Measurements from ENCODE around the gene AGBL1. TPM values are rescaled to one million over a fixed set of nuclear protein-coding genes. Genes with fewer than 3 reads are reported as not detected.

Gene AGBL1
- total RNA-seq, 3 donors from 2014 or later (not counting 1 experiment from before 2014, with no cell fraction given) = not detected

DNA sequence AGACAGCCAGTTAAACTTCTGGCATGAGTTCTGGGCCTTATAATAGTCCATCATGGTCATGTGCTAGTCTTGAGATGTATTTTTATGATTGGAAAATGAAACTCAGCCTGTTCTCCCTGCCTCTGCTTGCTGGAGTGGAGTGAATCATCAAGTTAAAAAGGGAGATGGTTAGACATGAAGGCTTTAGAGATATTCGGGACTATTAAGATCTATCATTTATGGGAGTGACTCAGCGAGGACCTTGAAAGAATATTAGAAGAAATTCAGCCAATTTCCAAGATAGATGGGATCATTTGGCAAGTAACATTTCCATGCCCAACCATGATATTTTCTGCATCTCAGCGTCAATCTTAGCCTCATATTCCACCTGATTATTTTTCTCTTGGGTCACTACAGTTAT, 79.8 kb downstream of the AGBL1 start:
- WGBS (ENCODE audit: insufficient coverage) = 81% methylated on average over 3 of the region's 3 CpGs
- peaks cover 2% of the 10 kb centered on the region for H3K27me3 ChIP-seq (ENCODE audit: control insufficient read depth, insufficient read depth, low read length)
- no peak overlapping the region for H3K27ac ChIP-seq (ENCODE audit: low read length)
- Mint-ChIP-seq H3K4me3 (no peak overlapping the region), H3K4me1 (no peaks in the 10 kb centered on the region), H3K27ac (no peak overlapping the region), H3K36me3 (no peaks in the 10 kb centered on the region), H3K27me3 (ENCODE audit: low read depth in 2 of 2) (peaks cover 0 to 2% of the 10 kb centered on the region in 2 donors), H3K9me3 (no peaks in the 10 kb centered on the region)
- intact Hi-C loops (cut with micrococcal nuclease) = no loop called here
- no peaks in the 10 kb centered on the region for H3K9me3 ChIP-seq (ENCODE audit: control insufficient read depth, insufficient read depth, low read length)
- H3K4me1 ChIP-seq (ENCODE audit: control insufficient read depth, insufficient read depth, low read length) = no peaks in the 10 kb centered on the region
- H3K4me3 ChIP-seq (ENCODE audit: low read length) = no peak overlapping the region
- TF ChIP-seq CTCF (IDR thresholded peaks at IDR 0.05) = no peak
- no peaks in the 10 kb centered on the region for H3K36me3 ChIP-seq (ENCODE audit: control insufficient read depth, insufficient read depth, low read length)
- ATAC-seq (no peak), DNase-seq (no peak)

DNA sequence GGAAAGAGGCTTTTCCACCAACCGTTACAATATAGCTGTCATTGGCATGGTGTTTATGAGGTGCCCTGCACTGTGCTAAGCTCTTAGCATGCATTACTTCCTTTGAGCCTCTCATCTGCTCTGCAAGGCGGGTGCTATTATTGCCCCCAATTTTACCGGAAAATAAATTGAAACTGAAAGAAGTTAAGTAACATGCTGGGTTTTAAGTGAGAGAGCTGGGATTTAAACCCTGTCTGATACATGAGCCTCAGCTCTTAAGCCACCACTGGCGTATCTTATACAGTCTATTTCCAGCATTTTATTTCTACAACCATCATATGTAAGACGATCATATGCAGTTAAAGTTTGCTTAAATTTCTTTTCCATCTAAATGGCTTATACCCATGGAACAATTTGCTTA, 81.6 kb downstream of the AGBL1 start:
- WGBS (ENCODE audit: insufficient coverage) = 85% methylated on average over 4 of the region's 5 CpGs
- no peaks in the 10 kb centered on the region for H3K9me3 Mint-ChIP-seq
- H3K4me3 Mint-ChIP-seq = no peak overlapping the region
- H3K36me3 Mint-ChIP-seq = no peaks in the 10 kb centered on the region
- intact Hi-C loops (cut with micrococcal nuclease) = no loop called here
- H3K4me1 ChIP-seq (ENCODE audit: control insufficient read depth, insufficient read depth, low read length) = no peaks in the 10 kb centered on the region
- H3K4me1 Mint-ChIP-seq = no peaks in the 10 kb centered on the region
- ATAC-seq (no peak), DNase-seq (no peak)
- TF ChIP-seq CTCF (IDR thresholded peaks at IDR 0.05) = no peak
- H3K27me3 Mint-ChIP-seq (ENCODE audit: low read depth in 2 of 2) = peaks cover 6% of the 10 kb centered on the region in 2 donors
- H3K27ac ChIP-seq (ENCODE audit: low read length) = no peak overlapping the region
- H3K4me3 ChIP-seq (ENCODE audit: low read length) = no peak overlapping the region
- H3K9me3 ChIP-seq (ENCODE audit: control insufficient read depth, insufficient read depth, low read length) = no peaks in the 10 kb centered on the region
- no peaks in the 10 kb centered on the region for H3K36me3 ChIP-seq (ENCODE audit: control insufficient read depth, insufficient read depth, low read length)
- H3K27ac Mint-ChIP-seq = no peak overlapping the region
- peaks cover 2% of the 10 kb centered on the region for H3K27me3 ChIP-seq (ENCODE audit: control insufficient read depth, insufficient read depth, low read length)

GRCh38 chr15:86162172-86162591, 82.5 kb downstream of the AGBL1 start:
- Histone ChIP-seq H3K27me3 (ENCODE audit: control insufficient read depth, insufficient read depth, low read length) (no peaks in the 10 kb centered on the region), H3K9me3 (ENCODE audit: control insufficient read depth, insufficient read depth, low read length) (no peaks in the 10 kb centered on the region), H3K4me1 (ENCODE audit: control insufficient read depth, insufficient read depth, low read length) (no peaks in the 10 kb centered on the region), H3K36me3 (ENCODE audit: control insufficient read depth, insufficient read depth, low read length) (no peaks in the 10 kb centered on the region), H3K27ac (ENCODE audit: low read length) (no peak overlapping the region), H3K4me3 (ENCODE audit: low read length) (no peak overlapping the region)
- no peak overlapping the region for H3K4me3 Mint-ChIP-seq
- H3K27ac Mint-ChIP-seq = no peak overlapping the region
- intact Hi-C loops (cut with micrococcal nuclease) = no loop called here
- no peak for TF ChIP-seq CTCF (IDR thresholded peaks at IDR 0.05)
- H3K27me3 Mint-ChIP-seq (ENCODE audit: low read depth in 2 of 2) = peaks cover 6% of the 10 kb centered on the region in 2 donors
- no peak for DNase-seq
- WGBS (ENCODE audit: insufficient coverage) = 73% methylated on average over 1 of the region's 2 CpGs
- no peak for ATAC-seq
- no peaks in the 10 kb centered on the region for H3K9me3 Mint-ChIP-seq
- no peaks in the 10 kb centered on the region for H3K4me1 Mint-ChIP-seq
- no peaks in the 10 kb centered on the region for H3K36me3 Mint-ChIP-seq

DNA sequence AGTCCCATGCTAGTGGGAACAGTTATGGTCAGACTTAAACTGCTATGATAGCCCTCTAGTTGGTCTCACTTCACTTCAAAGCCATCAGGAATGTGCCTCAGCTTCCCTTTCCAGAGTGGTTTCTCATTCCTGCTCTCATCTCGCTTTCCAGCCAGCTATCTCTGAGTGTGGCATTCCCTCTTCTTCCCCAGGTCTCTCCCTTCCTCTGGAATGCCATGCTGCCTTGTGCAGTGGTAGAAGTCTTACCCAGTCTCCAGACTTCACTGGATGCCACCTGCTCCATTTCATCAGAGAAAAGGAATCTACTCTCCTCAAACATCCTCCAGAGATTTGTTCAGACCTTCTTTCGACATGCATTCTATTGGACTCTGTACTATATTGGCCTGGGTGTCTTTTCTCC, 83.0 kb downstream of the AGBL1 start:
- H3K36me3 Mint-ChIP-seq = no peaks in the 10 kb centered on the region
- Histone ChIP-seq H3K9me3 (ENCODE audit: control insufficient read depth, insufficient read depth, low read length) (no peaks in the 10 kb centered on the region), H3K27me3 (ENCODE audit: control insufficient read depth, insufficient read depth, low read length) (no peaks in the 10 kb centered on the region), H3K4me3 (ENCODE audit: low read length) (no peak overlapping the region), H3K4me1 (ENCODE audit: control insufficient read depth, insufficient read depth, low read length) (no peaks in the 10 kb centered on the region), H3K36me3 (ENCODE audit: control insufficient read depth, insufficient read depth, low read length) (no peaks in the 10 kb centered on the region), H3K27ac (ENCODE audit: low read length) (no peak overlapping the region)
- no peak for TF ChIP-seq CTCF (IDR thresholded peaks at IDR 0.05)
- H3K27me3 Mint-ChIP-seq (ENCODE audit: low read depth in 2 of 2) = peaks cover 6 to 10% of the 10 kb centered on the region in 2 donors
- H3K27ac Mint-ChIP-seq = no peak overlapping the region
- no peaks in the 10 kb centered on the region for H3K9me3 Mint-ChIP-seq
- no peak for ATAC-seq
- no peak for DNase-seq
- 92% methylated on average over 2 of the region's 2 CpGs for WGBS (ENCODE audit: insufficient coverage)
- H3K4me3 Mint-ChIP-seq = no peak overlapping the region
- H3K4me1 Mint-ChIP-seq = no peaks in the 10 kb centered on the region
- intact Hi-C loops (cut with micrococcal nuclease) = no loop called here
